ENCODE measurements around the gene KCNAB3.

KCNAB3 gene

DNA sequence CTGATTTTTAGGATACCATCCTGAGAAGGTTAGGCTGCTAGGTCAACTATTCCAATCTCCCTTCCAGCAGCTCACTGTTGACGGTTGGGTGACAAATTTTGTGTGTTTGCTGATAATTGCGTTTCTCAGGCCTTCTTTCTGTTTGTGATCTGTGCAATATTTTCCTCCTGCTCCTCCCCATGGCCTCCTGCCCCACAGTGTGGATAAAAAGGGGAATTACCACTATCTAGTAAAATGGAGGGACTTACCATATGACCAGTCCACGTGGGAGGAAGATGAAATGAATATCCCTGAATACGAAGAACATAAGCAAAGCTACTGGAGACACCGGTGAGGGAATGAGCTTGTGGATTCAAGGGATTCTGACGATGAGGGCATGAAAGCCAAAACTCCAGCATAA lies 31.9 kb downstream of the KCNAB3 start:
- no peak for DNase-seq (ENCODE audit: low spot score)

DNA sequence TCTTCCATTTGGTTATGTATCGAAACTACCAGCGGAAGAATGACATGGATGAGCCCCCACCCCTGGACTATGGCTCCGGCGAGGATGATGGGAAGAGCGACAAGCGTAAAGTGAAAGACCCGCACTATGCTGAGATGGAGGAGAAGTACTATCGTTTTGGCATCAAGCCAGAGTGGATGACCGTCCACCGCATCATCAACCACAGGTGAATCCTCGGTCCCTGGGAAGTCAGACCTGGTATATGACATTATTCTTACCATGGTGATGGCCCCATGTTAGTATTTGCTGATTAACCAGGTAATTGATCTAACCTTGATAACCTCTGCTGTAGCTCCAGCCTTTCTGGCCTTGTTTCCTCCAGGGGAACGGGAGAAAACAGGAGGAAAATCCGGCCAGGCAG lies 32.6 kb downstream of the KCNAB3 start:
- DNase-seq (ENCODE audit: low spot score): no peak

- DNase-seq (ENCODE audit: low spot score): no peak
Observed at GRCh38 chr17:7894866-7895265, 34.8 kb downstream of the KCNAB3 start.

DNA sequence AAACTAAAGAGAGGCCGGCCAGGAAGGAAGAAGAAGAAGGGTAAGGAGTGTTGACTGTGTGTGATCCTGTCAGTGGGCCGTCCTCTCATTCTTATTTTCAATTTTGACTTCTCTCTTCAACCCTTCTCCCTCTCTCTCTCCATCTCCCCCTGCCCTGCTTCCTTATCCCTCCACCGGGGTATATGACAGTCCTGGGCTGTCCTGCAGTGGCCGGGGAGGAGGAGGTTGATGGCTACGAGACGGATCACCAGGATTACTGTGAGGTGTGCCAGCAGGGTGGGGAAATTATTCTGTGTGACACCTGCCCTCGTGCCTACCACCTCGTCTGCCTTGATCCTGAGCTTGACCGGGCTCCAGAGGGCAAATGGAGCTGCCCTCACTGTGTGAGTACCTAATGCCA lies 35.4 kb downstream of the KCNAB3 start:
- no peak for DNase-seq (ENCODE audit: low spot score)

- no peak for DNase-seq (ENCODE audit: low spot score)
Observed at GRCh38 chr17:7893187-7893880, 36.3 kb downstream of the KCNAB3 start.

DNA sequence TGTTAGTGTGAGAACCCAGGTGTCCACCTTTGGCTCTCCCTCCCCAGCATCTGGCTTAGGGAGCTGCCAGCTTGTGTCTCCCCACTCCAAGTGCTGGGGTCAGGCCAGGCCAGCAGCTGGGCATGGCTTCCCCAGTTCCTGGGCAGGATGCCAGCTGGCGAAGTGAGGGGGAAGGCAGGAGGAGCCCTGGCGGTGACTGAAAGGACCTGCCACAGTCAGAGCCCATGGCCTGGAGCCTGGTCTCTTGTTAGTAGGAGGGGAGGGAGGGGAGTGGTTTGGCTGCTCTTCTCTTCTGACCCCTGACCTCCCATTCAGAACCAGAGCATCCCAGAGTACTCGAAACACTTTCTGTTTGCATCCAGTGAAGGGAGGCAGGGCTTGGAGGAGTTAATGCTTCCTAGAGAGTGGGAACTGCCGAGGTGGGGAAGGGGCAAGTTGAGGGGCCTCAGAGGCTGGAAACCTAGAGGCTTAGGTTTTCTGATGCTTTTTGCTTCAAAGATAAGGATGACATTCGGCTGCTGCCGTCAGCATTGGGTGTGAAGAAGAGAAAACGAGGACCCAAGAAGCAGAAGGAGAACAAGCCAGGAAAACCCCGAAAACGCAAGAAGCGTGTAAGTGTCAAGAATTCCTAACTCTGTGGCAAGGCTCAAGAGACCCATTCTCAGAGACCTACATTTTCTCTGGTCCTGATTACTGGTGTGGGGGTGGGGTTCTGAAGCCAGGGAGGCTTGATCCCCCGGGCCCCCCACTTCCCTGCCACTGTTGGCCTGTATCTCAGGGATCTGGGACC lies 40.3 kb downstream of the KCNAB3 start:
- DNase-seq (ENCODE audit: low spot score): peak; percentile 81

GRCh38 chr17:7888184-7888920 lies 41.3 kb downstream of the KCNAB3 start, which contains the start of gene CHD3:
Gene CHD3, plus strand, starts transcription at chr17:7888789. Its CDS starts 212 bp downstream, at chr17:7889001.
- DNase-seq (ENCODE audit: low spot score): no peak

- peak; percentile 86 for DNase-seq (ENCODE audit: low spot score)
Observed at GRCh38 chr17:7887482-7888183, 42.0 kb downstream of the KCNAB3 start.

- DNase-seq (ENCODE audit: low spot score): no peak
Observed at GRCh38 chr17:7887038-7887481, 42.6 kb downstream of the KCNAB3 start.

DNA sequence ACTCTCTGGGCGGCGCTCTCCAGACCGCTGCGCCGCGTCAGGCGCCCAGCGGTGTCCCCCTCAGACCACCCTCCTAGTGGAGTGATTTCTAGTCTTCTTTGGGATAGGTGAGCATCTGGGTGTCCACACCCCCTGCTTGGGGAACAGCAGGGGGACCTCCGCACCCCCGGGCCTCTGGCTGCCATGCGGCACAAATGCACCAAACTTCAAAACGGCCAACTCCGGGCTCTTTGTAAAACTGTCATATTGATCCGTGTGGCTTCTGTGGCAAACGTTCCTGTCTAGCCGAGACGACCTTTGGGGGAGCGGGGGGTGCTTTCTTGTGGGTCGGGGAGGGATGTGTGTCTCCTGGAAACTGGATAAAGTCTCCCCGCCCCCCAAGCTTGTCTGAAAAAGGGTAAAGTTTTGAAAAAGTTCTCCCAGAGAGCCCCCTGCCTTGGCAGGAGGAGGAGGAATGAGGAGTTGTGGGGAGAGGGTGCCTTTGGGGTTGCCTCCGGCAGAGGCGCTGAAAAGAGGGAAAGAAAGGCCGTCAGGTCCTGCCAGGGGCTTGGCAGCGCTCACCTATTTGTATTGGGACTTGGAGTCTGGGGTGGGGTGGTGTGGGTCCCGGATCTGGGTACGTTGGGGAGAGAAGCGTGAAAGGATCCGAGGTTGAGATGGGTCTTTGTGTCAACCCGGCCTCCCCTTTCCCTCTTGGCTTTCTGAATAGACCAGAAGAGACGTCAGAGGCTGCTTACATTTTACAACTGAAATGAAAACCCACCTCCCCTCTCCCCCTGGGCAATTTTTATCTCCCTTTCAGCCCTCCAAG lies 43.2 kb downstream of the KCNAB3 start:
- DNase-seq (ENCODE audit: low spot score): no peak

DNA sequence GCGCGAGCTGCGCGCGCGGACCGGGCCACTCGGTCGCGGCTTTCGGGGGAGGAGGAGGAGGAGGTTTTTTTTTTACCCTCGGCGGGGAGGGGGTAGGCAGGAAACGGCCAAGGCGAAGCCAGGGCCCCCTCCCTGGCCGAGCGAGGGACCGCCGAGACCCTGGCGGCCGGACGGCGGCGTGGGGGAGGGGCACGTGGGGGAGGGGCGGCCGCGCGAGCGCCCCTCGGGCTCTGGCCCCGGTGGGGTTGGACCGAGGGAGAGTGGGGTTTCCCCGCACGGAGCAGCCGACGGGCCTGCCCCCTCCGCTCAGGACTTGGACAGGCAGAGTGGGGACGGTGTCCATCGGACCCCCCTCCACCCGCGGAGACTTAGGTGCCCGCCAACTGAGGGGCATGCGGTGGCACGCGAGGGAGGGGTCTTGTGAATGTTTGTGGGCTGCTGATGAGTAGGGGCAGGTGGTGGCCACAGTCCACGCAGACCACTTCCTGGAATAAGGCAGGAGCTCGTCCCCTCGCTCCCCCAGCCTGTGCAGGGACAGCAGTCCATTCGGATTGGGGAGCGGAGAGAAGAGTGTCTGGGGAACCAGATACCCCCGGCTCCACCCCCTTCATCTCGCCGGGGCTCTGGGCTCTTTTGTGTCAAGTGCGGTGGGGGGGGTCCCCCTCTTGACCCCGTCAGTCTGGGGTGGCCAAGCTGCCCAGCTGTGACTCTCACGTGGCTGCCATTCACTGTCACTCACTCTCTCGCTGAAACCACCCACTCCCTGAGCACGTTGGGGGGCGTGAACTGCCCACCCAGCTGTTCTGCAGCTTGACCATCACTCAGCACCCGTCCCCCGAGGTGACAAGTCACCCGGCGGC lies 44.1 kb downstream of the KCNAB3 start:
- DNase-seq (ENCODE audit: low spot score): peak; percentile 47

DNA sequence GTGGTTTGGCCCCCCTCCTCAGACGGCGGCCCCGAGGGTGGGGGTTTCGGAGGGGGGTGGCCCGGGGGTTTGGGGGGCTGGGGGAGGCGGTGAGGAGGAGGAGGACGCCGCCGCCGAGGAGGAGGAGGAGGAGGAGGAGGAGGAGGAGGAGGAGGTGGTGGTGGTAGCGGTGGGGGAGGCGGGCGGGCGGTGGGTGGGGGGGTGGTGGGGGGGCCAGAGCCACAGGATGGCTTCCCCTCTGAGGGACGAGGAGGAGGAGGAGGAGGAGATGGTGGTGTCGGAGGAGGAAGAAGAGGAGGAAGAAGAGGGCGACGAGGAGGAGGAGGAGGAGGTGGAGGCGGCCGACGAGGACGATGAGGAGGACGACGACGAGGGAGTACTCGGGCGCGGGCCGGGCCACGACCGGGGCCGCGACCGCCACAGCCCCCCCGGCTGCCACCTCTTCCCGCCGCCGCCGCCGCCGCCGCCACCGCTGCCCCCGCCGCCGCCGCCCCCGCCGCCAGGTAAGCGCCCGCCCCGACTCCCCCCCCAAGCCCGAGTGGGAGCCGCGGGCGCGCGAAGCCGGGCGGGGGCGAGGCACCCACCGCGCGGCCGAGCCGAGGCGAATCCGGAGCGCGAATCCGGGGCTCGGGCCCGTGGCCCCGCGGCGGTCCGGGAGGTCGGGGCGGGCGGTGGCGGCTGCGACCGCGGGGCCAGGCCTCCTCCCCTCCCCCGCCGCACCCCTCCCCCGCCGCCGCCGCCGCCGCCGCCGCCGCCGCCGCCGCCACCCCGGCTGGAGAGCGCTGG lies 44.9 kb downstream of the KCNAB3 start:
- no peak for DNase-seq (ENCODE audit: low spot score)

- DNase-seq (ENCODE audit: low spot score): no peak
Observed at GRCh38 chr17:7883781-7884386, 45.8 kb downstream of the KCNAB3 start.

GRCh38 chr17:7882629-7883028 lies 47.0 kb downstream of the KCNAB3 start:
- DNase-seq (ENCODE audit: low spot score): no peak

DNA sequence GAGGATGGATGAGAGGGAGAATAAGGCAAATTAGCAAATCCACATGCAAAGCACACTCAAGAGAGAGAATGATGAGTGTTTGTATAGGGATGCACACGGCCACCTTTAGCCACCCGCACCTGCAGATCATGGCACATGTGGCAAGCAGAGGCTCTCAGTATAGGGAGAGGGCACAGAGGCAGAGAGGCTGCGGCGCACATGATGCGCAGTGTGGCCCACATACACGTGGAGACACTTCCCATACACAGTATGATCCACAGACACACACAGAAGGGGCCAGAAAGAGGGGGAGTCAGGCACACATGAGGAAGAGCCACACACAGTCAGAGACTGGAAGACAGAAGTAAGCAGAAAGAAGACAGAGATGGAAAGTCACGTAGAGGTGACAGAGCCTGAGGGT lies 47.6 kb downstream of the KCNAB3 start:
- DNase-seq (ENCODE audit: low spot score): no peak

DNA sequence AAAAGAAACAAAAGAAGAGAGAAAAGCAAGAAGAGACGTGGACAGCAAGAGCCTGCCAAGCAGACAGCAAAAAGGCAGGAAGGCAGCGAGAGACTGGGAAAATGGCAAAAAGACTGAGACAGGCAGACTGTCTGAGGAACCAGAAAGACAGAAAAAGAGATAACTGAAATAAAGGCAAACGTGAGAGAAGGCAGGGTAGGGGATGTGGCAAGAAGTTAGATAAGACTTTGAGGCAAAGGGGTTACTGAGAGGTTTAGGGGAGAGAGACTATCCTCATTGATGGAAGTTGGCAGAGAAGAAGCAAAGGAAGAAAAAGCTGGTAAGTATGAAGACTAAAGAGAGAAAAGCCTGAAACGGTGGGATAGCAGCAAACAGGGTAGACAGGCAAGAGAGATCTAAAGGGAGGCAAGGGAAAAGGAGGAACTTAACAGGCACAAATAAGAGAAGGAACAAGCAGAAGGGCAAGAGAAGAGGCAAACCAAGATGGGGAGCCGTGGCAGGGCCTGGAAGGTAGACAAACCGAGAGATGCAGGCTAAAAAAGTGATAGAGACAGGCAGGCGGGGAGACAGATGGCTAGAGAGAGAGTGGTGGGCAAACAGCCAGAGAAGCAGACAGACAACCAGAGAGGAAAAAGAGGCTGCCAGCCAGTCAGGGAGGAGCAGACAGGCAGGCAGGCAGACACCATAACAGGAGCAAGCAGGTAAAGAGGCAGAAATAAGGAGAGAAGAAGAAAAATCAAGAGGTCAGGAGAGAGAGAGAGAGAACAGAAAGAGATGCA lies 48.2 kb downstream of the KCNAB3 start:
- peak; percentile 48 for DNase-seq (ENCODE audit: low spot score)

DNA sequence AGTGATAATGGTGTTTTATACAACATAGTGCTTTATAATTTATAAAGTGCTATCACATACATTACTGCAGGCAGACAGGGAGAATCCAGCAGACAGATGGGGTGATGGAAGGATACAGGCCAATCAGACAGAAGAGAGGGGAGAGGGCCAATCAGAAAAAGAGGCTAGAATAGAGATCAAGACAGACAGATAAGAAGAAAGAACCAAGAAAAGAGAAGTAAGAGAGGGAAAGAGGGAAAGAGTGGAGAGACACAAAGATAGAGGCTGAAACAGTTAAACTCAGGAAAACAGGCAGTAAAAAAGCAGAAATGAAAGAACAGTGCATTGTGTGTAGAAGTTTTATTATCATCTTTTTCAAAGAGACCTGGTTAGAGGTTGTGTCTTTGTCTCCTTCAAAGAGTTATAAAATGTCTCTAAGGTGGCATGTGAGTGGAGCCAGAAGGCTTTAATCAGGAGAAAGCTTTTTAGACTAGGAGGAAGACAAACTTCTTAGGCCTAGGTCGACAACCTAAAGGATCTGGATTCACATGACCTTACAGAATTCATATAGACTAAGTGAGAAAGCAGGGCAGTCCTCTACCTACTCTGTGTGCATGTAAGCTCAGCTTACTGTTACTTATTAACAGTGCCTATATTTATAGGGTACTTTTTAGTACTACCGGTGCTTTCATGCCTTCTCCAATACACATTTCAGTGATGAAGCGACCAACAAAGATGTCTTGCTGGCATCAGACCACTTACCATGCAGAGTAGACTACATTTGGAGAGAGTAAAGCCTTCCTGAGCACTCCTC lies 49.4 kb downstream of the KCNAB3 start:
- no peak for DNase-seq (ENCODE audit: low spot score)
